Panc1 (cell line): Measurements from ENCODE around the gene HAT1. TPM values are rescaled to one million over a fixed set of nuclear protein-coding genes. Genes with fewer than 3 reads are reported as not detected.

ENCODE experiments used
- ATAC-seq: fragments of 200-7000 bp; cut with Tn5 transposase; 2 replicates; pipeline ENCODE4 v1.9.1; 2020; ENCODE audit warnings: mild to moderate bottlenecking, moderate library complexity
- BruUV-seq: library from RNA; stranded (reverse); fragments of 400-500 nt; replicated peaks from 2 replicates; lab custom pipeline; 2021; lab: Mats Ljungman, UMichigan
- CTCF ChIA-PET: fragments of 300-600 bp; sonication (Branson Sonifier 250); formaldehyde crosslinking; loops from one replicate; lab custom pipeline; 2022; ENCODE audit warnings: antibody characterized with exemption; lab: Charles Lee
- POLR2A ChIA-PET: fragments of 300-600 bp; sonication (Branson Sonifier 250); formaldehyde crosslinking; loops from one replicate; lab custom pipeline; 2022; ENCODE audit warnings: antibody characterized with exemption; lab: Charles Lee
- DNase-seq: peaks from one replicate; pipeline ENCODE4 v3.0.0-alpha.2; 2010; ENCODE audit warnings: low read depth, low spot score
- H3K27ac ChIP-seq: 2 replicates; pipeline ENCODE4 v1.5.1; 2011; ENCODE audit warnings: mild to moderate bottlenecking, low read length, inconsistent platforms
- H3K27me3 ChIP-seq: fragments of 200-500 bp; sonication (Bioruptor generic); 2 replicates; pipeline ENCODE4 v1.6.0; 2014; ENCODE audit warnings: low read length, inconsistent platforms; ENCODE audit not compliant: control insufficient read depth, insufficient read depth
- H3K36me3 ChIP-seq: fragments of 200-500 bp; sonication (Bioruptor generic); 2 replicates; pipeline ENCODE4 v1.5.1; 2014; ENCODE audit warnings: inconsistent platforms, mild to moderate bottlenecking, low read length, moderate library complexity; ENCODE audit not compliant: control insufficient read depth, insufficient read depth
- H3K4me1 ChIP-seq: 2 replicates; pipeline ENCODE4 v1.5.1; 2011; ENCODE audit warnings: inconsistent platforms, mild to moderate bottlenecking, low read length, moderate library complexity; ENCODE audit not compliant: control insufficient read depth, insufficient read depth
- H3K4me3 ChIP-seq, 2 experiments: 2 replicates each; pipeline ENCODE4 v1.5.1; 2011 to 2012; ENCODE audit warnings: low read depth in 2 of 2, low read length in 2 of 2, mild to moderate bottlenecking in 2 of 2, inconsistent platforms in 1 of 2, moderate library complexity in 1 of 2
- H3K9me3 ChIP-seq: fragments of 200-500 bp; sonication (Bioruptor generic); 2 replicates; pipeline ENCODE4 v1.5.1; 2014; ENCODE audit warnings: low read depth, mild to moderate bottlenecking, inconsistent platforms, low read length, moderate library complexity; ENCODE audit not compliant: control insufficient read depth, insufficient read depth
- POLR2AphosphoS5 ChIP-seq: IDR thresholded peaks from 2 replicates; pipeline ENCODE4 v1.6.1; 2012; ENCODE audit warnings: mild to moderate bottlenecking, low read depth, low read length, moderate library complexity
- SIN3A ChIP-seq: IDR thresholded peaks from 2 replicates; pipeline ENCODE4 v1.6.1; 2012; ENCODE audit warnings: low read depth, mild to moderate bottlenecking, low read length, moderate library complexity, borderline replicate concordance; ENCODE audit not compliant: insufficient read depth
- TCF7L2 ChIP-seq: IDR thresholded peaks from 2 replicates; pipeline ENCODE4 v1.6.1; 2011; ENCODE audit warnings: mild to moderate bottlenecking, low read depth, low read length, inconsistent platforms
- in situ Hi-C: cut with HindIII; loops from 2 replicates; pipeline ENCODE4 v1.10.0; 2016; ENCODE audit warnings: low sequenced_read_pairs, low pct_unique_long_range_greater_than_20kb
- intact Hi-C: fragments of 100-400 bp; cut with micrococcal nuclease; formaldehyde crosslinking; loops from one replicate; pipeline ENCODE4 v1.10.0; 2022; ENCODE audit not compliant: unreplicated experiment
- total RNA-seq: library from RNA; stranded (reverse); gene quantifications from one replicate; pipeline ENCODE4 v1.2.1, GENCODE V29; 2021; ENCODE audit not compliant: unreplicated experiment
- TF ChIP-seq, protein P1 (sequence below): fragments of 450-650 bp; IDR thresholded peaks from 2 replicates; pipeline ENCODE4 v1.5.1; 2017; ENCODE audit warnings: mild to moderate bottlenecking
- TF ChIP-seq, protein P2 (sequence below), 2 experiments: IDR thresholded peaks; 2 replicates each; pipeline ENCODE4 v1.6.1; 2011 to 2012; ENCODE audit warnings: low read depth in 2 of 2, control low read depth in 1 of 2, low read length in 1 of 2, mild to moderate bottlenecking in 1 of 2, moderate library complexity in 1 of 2; ENCODE audit not compliant: insufficient read depth in 1 of 2

The HAT1 gene
- total RNA-seq, 1 experiment from 2014 or later, result 74.7 TPM

DNA sequence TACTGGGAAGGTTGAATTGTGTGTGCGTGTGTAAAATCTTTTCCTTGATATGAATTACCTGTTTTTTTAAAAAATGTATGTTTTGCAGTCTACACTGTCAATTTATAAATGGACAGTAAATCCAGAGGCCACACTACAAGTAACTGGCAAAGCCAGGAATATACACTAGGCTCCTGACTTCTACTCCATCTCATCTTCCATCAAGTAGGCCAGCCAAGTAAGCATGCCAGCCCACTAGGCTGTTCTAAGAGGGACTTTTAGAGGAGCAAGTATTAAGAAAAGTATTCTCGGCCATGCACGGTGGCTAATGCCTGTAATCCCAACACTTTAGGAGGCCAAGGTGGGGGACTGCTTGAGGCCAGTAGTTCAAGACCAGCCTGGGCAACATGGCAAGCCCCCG, 64.5 kb downstream of the HAT1 start:
- TF ChIP-seq, protein P1, sequence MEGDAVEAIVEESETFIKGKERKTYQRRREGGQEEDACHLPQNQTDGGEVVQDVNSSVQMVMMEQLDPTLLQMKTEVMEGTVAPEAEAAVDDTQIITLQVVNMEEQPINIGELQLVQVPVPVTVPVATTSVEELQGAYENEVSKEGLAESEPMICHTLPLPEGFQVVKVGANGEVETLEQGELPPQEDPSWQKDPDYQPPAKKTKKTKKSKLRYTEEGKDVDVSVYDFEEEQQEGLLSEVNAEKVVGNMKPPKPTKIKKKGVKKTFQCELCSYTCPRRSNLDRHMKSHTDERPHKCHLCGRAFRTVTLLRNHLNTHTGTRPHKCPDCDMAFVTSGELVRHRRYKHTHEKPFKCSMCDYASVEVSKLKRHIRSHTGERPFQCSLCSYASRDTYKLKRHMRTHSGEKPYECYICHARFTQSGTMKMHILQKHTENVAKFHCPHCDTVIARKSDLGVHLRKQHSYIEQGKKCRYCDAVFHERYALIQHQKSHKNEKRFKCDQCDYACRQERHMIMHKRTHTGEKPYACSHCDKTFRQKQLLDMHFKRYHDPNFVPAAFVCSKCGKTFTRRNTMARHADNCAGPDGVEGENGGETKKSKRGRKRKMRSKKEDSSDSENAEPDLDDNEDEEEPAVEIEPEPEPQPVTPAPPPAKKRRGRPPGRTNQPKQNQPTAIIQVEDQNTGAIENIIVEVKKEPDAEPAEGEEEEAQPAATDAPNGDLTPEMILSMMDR, result no peak
- TF ChIP-seq POLR2AphosphoS5 (no peak), SIN3A (no peak), TCF7L2 (no peak)
- TF ChIP-seq, protein P2, sequence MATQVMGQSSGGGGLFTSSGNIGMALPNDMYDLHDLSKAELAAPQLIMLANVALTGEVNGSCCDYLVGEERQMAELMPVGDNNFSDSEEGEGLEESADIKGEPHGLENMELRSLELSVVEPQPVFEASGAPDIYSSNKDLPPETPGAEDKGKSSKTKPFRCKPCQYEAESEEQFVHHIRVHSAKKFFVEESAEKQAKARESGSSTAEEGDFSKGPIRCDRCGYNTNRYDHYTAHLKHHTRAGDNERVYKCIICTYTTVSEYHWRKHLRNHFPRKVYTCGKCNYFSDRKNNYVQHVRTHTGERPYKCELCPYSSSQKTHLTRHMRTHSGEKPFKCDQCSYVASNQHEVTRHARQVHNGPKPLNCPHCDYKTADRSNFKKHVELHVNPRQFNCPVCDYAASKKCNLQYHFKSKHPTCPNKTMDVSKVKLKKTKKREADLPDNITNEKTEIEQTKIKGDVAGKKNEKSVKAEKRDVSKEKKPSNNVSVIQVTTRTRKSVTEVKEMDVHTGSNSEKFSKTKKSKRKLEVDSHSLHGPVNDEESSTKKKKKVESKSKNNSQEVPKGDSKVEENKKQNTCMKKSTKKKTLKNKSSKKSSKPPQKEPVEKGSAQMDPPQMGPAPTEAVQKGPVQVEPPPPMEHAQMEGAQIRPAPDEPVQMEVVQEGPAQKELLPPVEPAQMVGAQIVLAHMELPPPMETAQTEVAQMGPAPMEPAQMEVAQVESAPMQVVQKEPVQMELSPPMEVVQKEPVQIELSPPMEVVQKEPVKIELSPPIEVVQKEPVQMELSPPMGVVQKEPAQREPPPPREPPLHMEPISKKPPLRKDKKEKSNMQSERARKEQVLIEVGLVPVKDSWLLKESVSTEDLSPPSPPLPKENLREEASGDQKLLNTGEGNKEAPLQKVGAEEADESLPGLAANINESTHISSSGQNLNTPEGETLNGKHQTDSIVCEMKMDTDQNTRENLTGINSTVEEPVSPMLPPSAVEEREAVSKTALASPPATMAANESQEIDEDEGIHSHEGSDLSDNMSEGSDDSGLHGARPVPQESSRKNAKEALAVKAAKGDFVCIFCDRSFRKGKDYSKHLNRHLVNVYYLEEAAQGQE (IDR thresholded peaks at IDR 0.05; ENCODE audit: insufficient read depth in 1 of 2, low read depth in 2 of 2, low read length in 1 of 2), result no peak
- ATAC-seq (no peak), DNase-seq (no peak)
- no peaks in the 10 kb centered on the region for H3K4me1 ChIP-seq
- BruUV-seq, result no TSS peak
- H3K27ac ChIP-seq, result no peak overlapping the region
- no peaks in the 10 kb centered on the region for H3K36me3 ChIP-seq
- no peaks in the 10 kb centered on the region for H3K9me3 ChIP-seq
- intact Hi-C loops (no loop called here), in situ Hi-C loops (no loop called here)
- H3K4me3 ChIP-seq, result no peak overlapping the region
- POLR2A ChIA-PET, result interaction anchor here (0.9 kb wide), 1 partner anchor 61 kb away, joined by 7 read pairs; no protein-coding TSS in a partner anchor
- H3K27me3 ChIP-seq, result no peaks in the 10 kb centered on the region
- CTCF ChIA-PET, result no interaction called here

DNA sequence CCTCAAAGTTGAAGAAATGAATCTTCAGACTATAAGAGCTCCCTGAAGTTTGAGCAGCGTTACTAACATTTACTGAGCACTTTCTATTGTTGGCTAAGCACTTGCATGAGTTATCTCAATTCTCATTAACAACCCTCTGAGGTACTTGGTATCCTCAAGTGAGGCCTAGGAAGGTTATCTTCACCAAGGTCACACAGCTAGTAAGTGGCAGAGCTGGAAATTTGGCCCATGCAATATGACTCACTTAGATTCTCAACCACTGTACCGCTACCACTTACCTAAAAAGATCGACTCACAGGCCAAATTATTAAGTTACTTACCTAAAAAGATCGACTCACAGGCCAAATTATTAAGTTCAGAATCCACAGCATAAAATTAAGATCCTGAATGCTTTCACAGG, 68.8 kb downstream of the HAT1 start:
- BruUV-seq, result no TSS peak

More for the DNA sequence above, 68.8 kb downstream of the HAT1 start:
- ATAC-seq (no peak), DNase-seq (no peak)
- H3K27me3 ChIP-seq, result no peaks in the 10 kb centered on the region
- H3K4me3 ChIP-seq, result no peak overlapping the region
- no peak for TF ChIP-seq POLR2AphosphoS5
- TF ChIP-seq, protein P1, result no peak
- no peaks in the 10 kb centered on the region for H3K4me1 ChIP-seq
- intact Hi-C loops, result loop anchor here (10.0 kb wide), 1 partner anchor 114 kb away; the partner anchor contains the start of gene DLX2
- H3K27ac ChIP-seq, result no peak overlapping the region
- in situ Hi-C loops, result no loop called here
- CTCF ChIA-PET, result interaction anchor here (0.7 kb wide), 1 partner anchor 142 kb away, joined by 3 read pairs; no protein-coding TSS in a partner anchor
- no peaks in the 10 kb centered on the region for H3K36me3 ChIP-seq
- no peaks in the 10 kb centered on the region for H3K9me3 ChIP-seq
- POLR2A ChIA-PET, result no interaction called here
